GM18861 (cell line): ENCODE data around the gene UPF2.

Experiments
- ATAC-seq: cut with Tn5 transposase; IDR thresholded peaks from one replicate; pipeline ENCODE4 v1.9.1; 2021; ENCODE audit not compliant: unreplicated experiment

UPF2 gene

DNA sequence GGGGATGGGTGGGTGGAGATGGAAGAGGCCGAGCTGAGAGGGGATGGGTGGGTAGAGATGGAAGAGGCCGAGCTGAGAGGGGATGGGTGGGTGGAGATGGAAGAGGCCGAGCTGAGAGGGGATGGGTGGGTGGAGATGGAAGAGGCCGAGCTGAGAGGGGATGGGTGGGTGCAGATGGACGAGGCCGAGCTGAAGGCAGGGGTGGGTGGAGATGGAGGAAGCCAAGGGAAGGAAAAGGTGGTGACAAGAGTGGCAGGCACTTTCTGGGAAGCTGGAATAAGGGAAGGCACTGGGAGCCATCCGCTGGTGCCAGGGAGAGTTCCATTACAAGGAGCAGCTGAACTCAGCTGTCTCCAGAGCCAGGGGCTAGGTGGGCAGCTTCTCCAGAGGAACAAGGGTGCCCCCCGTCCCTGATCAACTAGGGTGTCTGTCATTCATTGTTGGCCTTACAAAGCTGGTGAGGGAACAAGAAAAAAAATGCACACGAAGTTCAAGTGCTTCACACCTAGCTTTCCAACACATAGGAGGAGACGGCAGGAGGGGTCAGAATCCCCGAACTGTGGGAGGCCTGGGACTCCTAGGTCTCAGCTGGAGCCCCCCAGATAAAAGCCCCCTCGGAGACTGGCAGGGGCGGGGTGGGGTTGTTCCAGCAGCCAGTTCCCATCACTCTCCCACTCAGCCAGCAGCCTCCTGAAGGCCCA is 157.0 kb downstream of the UPF2 start:
- no peak for ATAC-seq

DNA sequence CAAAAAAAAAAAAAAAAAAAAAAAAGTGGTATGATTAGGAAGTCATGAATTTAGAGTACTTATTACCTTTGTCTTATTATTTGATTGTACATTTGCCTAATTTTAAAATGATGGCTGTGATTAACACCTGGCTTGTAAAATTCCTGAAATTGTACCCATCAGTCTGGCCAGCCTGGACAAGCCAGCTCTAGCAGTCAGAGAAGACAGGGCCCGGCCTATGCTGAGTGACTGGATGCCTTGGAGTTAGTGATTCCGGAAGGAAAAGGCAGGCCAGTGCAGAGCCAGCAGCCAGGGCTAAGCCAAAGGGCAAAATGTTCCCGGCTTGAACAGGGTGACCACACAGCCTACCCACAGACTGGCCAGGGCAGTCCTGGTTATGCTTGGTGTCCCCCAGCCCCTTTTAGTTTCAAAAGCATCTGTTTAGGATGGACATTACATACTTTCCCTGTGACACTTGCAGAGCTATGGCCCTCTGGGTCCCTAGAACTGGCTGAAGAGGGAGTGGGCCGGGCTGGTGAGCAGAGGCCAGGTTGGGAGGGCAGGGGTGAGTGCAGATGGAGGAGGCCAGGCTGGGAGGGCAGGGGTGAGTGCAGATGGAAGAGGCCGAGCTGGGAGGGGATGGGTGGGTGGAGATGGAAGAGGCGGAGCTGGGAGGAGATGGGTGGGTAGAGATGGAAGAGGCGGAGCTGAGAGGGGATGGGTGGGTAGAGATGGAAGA is 157.7 kb downstream of the UPF2 start:
- ATAC-seq = no peak

DNA sequence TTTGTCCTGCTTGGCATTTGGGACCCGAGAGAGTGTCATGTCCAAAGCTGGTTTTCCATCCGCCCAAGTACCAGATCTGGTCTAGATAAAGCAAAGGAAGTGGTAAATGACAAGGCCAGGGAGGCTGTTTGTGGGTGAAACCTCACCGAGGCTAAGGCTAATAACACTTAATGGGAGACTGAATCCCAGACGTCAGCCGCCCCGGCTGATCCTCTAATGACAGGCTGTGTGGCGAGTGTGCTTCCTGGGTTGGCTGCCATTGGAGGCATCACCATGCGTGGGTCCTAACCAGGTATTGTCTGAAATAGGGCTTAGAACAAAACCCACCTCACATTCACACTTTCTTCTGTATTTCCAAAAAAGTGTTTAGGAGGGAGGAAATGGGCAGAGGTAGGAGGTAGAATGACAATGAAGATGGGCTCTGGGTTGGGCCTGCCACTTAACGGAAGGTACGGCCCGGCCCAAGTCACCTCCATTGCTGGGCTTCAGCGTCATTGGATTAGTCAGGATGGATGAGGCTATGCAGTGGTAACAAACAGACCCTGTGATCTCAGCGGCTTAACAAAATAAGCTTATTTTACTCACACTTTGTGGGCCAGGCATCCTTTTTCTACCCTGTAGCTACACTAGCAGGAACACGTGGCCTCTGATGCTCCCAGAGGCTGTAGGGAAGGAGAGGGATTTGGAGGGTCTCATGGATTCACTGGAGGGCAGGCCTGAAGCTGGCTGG is 159.8 kb downstream of the UPF2 start:
- no peak for ATAC-seq

DNA sequence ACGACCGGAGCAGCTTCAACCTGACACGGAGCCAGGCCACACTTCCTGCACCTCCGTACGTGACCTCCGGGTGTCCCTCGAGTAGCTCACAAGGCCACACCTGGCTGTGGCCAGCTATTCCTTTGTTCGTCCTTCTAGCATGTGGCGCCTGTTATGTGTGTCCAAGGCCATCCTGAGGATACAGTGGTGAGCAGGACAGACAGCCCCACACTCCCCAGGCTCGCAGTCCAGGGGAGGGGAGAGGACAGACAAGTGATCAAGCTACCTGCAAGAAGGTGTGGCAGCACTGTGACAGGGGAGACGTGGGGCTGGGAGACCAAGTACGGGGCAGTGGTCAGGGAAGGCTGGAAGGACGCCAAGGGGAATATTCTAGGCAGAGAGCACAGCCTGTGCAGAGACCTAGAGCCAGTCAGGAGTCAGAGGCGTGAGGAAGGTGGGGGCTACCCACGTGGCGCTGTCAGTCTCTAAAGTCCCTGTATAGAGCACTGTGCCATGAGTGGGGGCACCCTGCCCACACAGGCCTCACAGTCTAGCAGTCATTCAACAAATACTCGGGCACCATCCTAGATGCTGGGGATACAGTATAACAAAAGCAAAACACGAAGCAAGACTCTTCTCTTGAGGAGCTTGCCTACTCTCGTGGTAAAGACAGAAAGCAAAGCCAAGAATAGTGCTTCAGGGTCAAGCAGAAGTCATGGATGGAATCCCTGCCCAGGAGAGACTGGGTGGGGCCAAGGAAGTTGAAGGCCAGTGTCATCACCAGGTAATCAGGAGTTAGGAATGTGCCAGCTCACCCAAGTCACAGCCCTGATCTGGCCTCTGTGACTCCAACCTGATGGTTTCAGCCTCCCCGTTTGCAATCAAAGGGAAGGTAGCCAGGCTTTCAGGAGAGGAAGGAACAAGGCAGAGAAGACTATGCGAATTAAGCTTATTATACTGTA is 160.9 kb downstream of the UPF2 start:
- ATAC-seq = no peak

DNA sequence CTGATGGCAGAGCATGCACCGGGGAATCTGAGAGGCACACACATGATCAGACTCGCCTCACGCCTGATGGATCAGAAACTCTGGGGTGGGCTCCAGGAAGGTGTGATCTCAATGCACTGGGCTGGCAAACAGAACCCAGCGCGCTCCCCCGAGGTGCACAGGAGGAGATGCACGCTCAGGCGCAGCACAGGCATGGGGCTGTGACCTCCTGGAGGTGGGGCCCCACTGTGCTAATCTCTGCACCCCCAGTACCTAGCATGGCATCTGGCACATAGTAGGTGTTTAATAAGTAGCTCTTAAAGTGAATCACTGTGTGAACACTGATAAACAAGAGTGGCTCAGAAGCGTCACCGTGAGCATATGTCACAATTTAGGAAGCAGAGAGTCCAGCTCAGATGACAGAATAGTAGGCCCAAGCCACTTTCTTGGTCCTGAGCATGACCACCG is 161.6 kb downstream of the UPF2 start:
- no peak for ATAC-seq

DNA sequence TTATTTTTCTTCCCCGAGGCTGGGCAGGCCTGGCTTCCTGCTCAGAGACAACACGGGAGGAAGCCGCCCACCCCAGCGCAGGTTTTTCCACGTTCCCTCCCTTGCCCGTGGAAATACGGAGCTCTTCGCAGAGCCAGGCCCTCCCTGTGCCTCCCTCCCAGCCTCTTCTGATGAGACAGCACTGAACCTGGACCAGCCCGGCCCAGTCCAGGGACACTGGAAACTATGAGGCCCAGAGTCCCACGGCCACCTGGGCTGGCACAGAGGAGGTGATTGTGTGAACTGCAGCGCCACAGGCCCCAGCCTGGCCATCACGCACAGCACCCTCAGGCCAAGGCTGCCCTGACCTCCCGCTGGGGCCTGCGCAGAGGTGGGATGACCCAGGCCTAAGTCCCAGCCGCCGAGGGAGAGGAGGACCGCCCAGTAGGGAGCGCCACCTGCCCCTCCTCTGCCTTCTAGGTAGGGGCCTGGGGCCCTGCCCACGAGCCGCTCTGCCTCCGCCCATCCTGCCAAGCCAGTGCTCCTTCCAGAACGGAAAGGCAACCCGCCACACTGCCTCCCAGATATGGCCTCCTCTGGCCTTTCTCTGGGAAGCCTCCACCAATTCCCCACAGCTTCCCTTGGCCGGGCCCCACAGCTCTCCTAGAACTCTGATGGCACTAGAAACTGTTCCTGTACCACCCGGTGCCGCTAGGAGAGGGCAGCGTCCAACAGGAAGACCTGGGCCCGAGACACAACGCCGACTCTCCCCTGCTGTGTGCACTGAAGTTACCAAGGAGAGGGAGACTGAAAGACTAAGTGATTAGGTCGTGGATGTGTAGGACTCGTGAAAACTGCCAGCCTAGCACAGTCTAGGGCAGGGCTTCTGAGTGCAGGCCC is 162.2 kb downstream of the UPF2 start:
- no peak for ATAC-seq

DNA sequence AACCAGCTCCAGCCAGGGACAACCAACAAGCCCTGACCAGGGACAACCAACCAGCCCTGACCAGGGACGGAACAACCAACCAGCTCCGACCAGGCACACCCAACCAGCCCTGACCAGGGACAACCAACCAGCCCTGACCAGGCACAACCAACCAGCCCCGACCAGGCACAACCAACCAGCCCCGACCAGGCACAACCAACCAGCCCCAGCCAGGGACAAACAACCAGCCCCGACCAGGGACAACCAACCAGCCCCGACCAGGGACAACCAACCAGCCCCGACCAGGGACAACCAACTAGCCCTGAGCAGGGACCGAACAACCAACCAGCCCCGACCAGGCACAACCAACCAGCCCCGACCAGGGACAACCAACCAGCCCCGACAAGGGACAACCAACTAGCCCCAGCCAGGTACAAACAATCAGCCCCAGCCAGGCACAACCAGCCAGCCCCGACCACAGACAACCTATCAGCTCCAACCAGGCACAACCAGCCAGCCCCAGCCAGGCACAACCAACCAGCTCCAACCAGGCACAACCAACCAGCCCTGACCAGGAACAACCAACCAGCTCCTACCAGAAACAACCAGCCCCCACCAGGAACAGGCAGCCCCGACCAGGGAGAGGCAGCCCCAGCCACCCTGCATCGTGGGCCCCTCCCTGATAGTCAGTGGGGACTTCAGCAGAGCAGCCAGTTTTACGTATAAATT is 163.1 kb downstream of the UPF2 start:
- ATAC-seq = no peak

DNA sequence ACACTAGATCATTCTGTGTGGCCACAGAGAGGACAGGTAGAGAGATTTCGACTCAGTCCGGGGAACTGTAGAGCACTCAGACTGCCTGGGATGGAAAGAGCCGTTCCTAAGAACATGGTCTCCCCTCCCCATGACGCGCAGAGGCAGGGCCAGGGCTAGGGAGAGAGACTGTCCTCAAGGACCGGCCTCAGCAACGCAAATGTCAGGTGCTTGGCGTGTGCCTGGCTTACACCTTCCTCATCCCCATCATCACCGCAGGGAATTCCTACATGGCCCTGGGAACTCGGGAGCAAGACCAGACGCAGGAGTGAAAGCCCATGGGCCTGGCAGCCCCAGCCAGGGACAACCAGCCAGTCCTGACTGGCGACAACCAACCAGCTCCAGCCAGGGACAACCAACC is 163.8 kb downstream of the UPF2 start:
- no peak for ATAC-seq

DNA sequence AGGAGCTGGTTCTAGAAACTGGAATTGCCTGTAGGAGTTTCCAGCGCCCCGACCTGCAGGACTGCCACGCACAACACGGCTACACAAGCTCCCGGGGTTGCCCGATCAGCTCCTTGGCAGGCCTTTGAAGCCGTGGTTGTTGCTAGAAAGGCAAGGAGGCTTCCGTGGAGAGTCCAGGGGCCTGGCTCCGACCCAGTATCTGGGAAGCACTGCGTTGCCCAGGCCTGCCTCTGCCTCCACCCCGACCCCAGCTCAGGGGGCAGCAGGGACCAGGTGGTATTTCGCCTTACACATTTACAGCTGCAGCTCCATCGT is 165.1 kb downstream of the UPF2 start:
- no peak for ATAC-seq

DNA sequence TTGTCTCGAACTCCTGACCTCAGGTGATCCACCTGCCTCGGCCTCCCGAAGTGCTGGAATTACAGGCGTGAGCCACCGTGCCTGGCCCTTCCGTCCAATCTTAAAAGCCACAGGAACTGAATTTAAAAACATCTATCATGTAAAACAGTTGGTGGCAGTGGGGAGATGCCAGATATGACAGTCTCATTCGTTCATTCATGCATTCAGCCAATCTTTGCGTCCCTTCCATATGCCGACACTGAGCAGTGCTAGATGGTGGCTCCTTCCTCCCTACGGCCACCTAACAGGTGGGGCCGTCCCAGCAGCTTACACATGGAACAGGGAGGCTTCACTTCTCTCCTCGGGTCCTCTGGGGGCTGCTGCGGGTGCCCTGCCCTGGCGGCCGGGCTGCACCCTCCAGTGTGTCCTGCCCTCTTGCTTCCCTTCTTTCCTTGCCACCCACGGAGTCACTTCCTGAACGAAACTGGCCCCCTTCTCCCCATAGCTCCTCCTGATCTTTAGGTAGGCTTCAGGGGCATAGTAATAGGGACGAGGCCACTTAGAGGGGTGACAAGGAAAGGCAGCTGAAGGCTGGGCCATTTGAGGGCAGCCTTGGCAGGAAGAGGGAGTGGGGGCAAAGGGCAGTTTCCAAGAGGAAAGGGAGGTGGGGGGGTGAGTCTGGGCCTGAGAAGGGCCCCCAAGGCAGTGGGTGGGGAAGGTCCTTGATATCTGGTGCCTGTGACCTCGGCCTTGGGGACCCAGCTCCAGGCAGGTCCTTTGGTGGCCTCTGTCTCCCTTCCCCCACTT is 165.6 kb downstream of the UPF2 start:
- ATAC-seq = no peak

DNA sequence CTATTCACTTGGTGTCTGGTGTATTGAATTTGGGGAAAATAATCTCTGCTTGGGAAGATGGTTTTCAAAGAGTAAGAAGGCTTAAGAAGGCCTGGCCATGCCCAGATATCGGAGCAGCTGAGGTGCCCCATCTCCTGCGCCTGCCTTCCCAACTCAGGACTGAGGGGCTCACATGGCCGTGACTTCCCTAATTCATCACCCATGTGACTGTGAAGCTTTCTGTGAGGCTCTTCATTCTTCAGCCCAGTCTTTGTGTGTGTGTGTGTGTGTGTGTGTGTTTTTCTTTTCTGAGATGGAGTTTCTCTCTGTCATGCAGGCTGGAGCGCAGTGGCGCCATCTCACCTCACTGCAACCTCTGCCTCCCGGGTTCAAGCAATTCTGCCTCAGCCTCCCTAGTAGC is 166.3 kb downstream of the UPF2 start:
- ATAC-seq = no peak

DNA sequence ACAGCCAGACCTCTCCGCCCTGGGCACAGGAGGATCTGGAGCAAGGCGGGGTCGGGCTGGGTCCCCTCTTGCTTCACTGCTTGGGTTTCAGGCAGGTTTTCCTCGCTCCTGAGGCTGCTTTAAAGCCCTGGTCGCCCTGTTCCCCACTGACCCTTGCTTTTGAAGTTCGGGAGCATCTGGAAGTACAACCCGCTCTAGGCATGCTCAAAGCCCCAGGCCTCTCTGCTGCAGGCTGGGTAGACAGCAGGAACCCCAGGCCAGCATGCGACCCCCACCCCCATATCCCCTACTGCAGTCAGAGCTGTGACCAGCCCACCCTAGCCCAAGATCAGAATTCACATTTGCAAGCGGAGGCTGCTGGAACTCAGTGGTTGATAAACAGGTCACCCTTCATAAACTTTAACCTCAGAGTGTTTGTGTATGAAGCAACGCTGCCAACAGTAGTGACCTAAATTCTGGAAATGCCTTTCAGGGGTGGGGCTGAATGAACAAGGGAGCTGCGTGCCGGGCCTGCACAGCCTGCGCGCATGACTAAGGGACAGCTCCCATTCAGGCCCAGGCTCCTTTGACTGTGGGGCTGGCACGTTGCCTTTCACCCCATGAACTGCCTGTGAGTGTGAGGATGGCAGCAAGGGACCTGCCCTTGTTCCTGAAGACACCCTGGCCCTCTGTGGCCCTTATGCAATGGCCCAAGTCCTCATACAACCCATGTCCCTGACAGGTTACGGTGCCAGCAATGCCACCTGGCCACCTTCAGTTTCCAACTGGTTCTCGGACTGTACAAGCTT is 166.9 kb downstream of the UPF2 start:
- no peak for ATAC-seq

DNA sequence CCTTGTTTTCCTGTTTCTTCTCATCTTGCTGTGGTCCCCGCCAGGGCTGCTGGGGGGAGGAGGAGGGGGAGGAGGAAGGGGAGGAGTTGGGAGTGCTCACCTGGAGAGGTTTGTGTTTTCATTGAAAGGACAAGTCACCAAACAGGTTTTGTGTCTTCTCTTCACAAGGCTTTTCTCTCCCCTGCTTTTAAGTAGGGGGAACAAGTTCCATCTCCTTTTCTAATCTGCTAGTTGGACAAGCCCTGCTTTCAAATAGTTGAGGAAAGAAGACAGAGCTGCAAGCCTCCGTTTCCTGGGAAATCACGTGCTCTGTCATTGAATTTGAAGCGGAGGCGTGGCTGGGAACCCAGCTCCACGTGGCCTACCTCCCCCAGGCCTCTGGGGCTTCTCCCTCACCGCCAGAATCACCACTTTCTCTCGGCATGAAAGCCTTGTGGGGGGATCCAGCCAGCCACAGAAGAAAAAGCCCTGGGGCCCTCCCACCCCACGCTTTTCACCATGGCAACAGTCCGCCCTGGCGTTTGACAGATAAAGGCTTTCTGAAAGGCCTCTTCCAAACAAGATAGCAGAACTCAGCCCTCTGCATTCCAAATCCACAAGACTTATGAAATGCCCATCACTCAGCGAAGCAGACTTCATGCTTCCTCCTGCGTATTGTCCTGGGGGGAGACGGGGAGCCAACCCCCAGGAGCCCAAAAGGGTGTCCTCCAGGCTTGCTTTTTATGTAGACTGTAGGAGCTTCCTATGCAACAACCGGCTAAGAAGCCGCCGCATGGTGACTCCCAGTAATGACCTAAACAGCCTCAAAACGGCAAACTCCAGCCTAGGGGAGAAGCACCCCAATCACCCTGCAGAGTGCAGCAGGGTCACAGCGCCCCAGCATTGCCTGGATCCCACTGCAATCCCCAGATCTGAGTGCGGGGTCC is 167.8 kb downstream of the UPF2 start:
- no peak for ATAC-seq

DNA sequence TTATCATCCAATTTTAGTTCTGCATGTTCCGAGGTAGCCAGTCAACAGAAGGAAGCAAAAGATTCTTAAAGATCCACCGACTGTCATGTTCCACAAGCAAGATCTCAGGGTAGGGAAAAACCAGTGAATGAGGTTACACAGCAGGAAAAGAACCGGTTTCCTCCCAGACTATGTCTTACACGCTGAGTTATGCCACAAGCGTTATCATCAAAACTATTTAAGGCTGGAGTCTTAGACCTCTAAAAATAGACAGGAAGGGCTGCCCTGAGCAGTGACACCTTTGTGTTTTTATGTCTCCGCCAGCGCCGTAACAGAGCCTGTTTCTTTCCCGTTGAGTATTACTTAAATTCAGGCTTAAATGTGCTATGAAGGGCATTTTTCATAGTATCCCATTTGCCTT is 171.1 kb downstream of the UPF2 start:
- ATAC-seq = no peak

DNA sequence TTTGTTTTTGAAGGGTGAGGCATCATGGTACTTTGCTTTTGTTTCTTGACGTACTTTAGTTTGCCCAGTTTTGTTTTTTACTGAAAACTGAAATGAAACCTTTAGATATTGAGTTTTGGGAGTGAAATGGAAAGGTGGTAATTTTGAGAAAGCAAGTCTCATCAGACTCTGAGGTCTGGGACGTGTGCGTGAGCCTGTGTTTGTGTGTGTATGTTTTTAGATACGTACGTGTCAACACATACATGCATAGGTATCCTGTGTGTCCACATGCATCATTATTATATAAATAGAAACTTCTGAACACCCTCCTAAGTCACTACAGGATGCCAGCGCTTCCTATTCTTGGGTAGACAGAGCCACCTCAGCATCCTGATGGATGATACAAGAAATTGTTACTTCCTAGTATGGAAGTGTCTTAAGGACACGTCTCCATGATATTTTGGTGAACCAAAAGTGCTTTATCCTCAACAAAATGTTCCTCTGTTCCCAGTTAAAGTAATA is 171.7 kb downstream of the UPF2 start:
- no peak for ATAC-seq

DNA sequence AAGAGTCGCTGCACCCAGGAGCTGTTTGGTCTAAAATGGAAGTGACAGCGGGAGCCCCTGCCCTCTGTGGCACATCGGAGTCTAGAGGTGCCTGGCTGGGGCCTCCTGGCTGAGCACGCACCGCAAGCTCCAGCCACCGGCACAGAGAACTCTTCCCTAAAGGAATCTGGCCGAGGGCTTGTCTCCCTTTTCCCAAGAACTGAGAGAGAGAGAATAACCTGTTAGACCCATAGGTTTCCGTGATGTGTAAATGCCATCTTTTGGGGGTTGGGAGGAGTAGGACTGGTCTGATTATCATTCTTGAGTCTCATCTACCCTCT is 172.2 kb downstream of the UPF2 start:
- no peak for ATAC-seq
